COLO829 (cell line): ENCODE measurements around the gene SAFB.
"Not testable (repeated sequence)": the region's sequence is repeated elsewhere in the genome, so short reads cannot be mapped to it uniquely, and the experiment has no call there.

Experiments used
- DNase-seq: peaks from one replicate; pipeline ENCODE4 v3.0.0; 2012; ENCODE audit warnings: low spot score

SAFB gene

GRCh38 chr19:5697022-5697889 lies 74.4 kb downstream of the SAFB start:
- DNase-seq = no peak

GRCh38 chr19:5697890-5698634 lies 75.2 kb downstream of the SAFB start:
- DNase-seq = no peak

GRCh38 chr19:5698635-5699422 lies 75.9 kb downstream of the SAFB start:
- no peak for DNase-seq

GRCh38 chr19:5700455-5701092 lies 77.7 kb downstream of the SAFB start:
- no peak for DNase-seq

- DNase-seq = not testable (repeated sequence)
Measured at GRCh38 chr19:5702053-5702410, 79.1 kb downstream of the SAFB start.

- DNase-seq = no peak
Measured at GRCh38 chr19:5703819-5704818, 81.2 kb downstream of the SAFB start.

- DNase-seq = no peak
Measured at GRCh38 chr19:5705552-5705951, 82.7 kb downstream of the SAFB start.

- no peak for DNase-seq
Measured at GRCh38 chr19:5706876-5707573, 84.1 kb downstream of the SAFB start.

- DNase-seq = no peak
Measured at GRCh38 chr19:5707576-5708575, 85.0 kb downstream of the SAFB start.

- no peak for DNase-seq
Measured at GRCh38 chr19:5711025-5711424, 88.1 kb downstream of the SAFB start.

- no peak for DNase-seq
Measured at GRCh38 chr19:5711713-5712161, 88.9 kb downstream of the SAFB start.

- DNase-seq = no peak
Measured at GRCh38 chr19:5713228-5713627, 90.3 kb downstream of the SAFB start.

GRCh38 chr19:5714816-5715215 lies 91.9 kb downstream of the SAFB start:
- no peak for DNase-seq

GRCh38 chr19:5717215-5717935 lies 94.5 kb downstream of the SAFB start:
- no peak for DNase-seq
